Testis (tissue), 3 donors: ENCODE measurements around the gene SMIM17. TPM values are rescaled to one million over a fixed set of nuclear protein-coding genes. Genes with fewer than 3 reads are reported as not detected.

Experiments
- DNase-seq: peaks from one replicate; pipeline ENCODE4 v3.0.0-alpha.2; 2019
- H3K27ac ChIP-seq, 2 donors: fragments of 200-600 bp; sonication (generic); one replicate each; pipeline ENCODE4 v1.5.1; 2019
- H3K27me3 ChIP-seq: fragments of 200-600 bp; sonication (generic); one replicate; pipeline ENCODE4 v1.5.1; 2019
- H3K36me3 ChIP-seq: fragments of 200-600 bp; sonication (generic); one replicate; pipeline ENCODE4 v1.5.1; 2017; ENCODE audit warnings: low read depth; ENCODE audit errors: missing control alignments
- H3K4me1 ChIP-seq: fragments of 200-600 bp; sonication (generic); one replicate; pipeline ENCODE4 v1.5.1; 2019
- H3K4me3 ChIP-seq, 2 donors: fragments of 200-600 bp; sonication (generic); one replicate each; pipeline ENCODE4 v1.5.1; 2017 to 2019
- H3K9me3 ChIP-seq: fragments of 200-600 bp; sonication (generic); one replicate; pipeline ENCODE4 v1.5.1; 2017
- POLR2A ChIP-seq: fragments of 450-650 bp; IDR thresholded peaks from one replicate; pipeline ENCODE4 v1.6.1; 2017; ENCODE audit warnings: antibody characterized with exemption, mild to moderate bottlenecking, moderate library complexity
- WGBS, 2 donors: methylation state at CpG; one replicate each; pipeline ENCODE4 v1.1.5; 2018; 5-methylcytosine and 5-hydroxymethylcytosine counted together
- intact Hi-C: fragments of 100-400 bp; cut with DNase I; formaldehyde crosslinking; loops from one replicate; pipeline ENCODE4 v1.15.1; 2023; ENCODE audit warnings: low total_unique reads
- polyA plus RNA-seq: library from polyadenylated mRNA; stranded (reverse); fragments of 350-450 nt; fragmentation: Illumina TruSeq; extraction: RNeasy Lipid Tissue Mini Kit (QIAGEN cat#74804); gene quantifications from one replicate; pipeline ENCODE4 v1.2.3, GENCODE V29; 2014; ENCODE audit warnings: low read depth, low replicate concordance; ENCODE audit not compliant: insufficient read depth
- total RNA-seq, 2 donors: library from RNA; depleted of rRNA; stranded (reverse); fragments of >200 nt; gene quantifications; one replicate each; pipeline ENCODE4 v1.2.3, GENCODE V29; 2016
- TF ChIP-seq, protein P1 (sequence below), 3 experiments: fragments of 450-650 bp in 2 of 3; fragments of 200-600 bp in 1 of 3; sonication (generic) in 1 of 3; IDR thresholded peaks; one replicate each; pipeline ENCODE4 v1.5.1; 2016 to 2019; ENCODE audit warnings: antibody characterized with exemption in 3 of 3, mild to moderate bottlenecking in 2 of 3, moderate library complexity in 1 of 3

The SMIM17 gene
- total and polyA plus RNA-seq, 3 donors from 2014 or later: 0.25 to 1.3 (median 0.79) TPM

DNA sequence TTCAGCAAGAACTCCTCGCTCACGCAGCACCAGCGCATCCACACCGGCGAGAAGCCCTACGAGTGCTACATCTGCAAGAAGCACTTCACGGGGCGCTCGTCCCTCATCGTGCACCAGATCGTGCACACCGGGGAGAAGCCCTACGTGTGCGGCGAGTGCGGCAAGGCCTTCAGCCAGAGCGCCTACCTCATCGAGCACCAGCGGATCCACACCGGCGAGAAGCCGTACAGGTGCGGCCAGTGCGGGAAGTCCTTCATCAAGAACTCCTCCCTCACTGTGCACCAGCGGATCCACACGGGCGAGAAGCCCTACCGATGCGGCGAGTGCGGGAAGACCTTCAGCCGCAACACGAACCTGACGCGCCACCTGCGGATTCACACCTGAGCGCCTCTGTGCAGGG is 20.6 kb upstream of the SMIM17 start:
- Histone ChIP-seq H3K9me3 (no peaks in the 10 kb centered on the region), H3K27me3 (no peaks in the 10 kb centered on the region), H3K4me1 (no peaks in the 10 kb centered on the region), H3K4me3 (peak overlapping the region; percentile 31 to 38), H3K27ac (no peak overlapping the region), H3K36me3 (no peaks in the 10 kb centered on the region)
- DNase-seq: no peak
- 57 to 81% methylated on average over 3 to 37 of the region's 37 CpGs for WGBS, 2 donors
- TF ChIP-seq POLR2A: no peak
- TF ChIP-seq, protein P1, sequence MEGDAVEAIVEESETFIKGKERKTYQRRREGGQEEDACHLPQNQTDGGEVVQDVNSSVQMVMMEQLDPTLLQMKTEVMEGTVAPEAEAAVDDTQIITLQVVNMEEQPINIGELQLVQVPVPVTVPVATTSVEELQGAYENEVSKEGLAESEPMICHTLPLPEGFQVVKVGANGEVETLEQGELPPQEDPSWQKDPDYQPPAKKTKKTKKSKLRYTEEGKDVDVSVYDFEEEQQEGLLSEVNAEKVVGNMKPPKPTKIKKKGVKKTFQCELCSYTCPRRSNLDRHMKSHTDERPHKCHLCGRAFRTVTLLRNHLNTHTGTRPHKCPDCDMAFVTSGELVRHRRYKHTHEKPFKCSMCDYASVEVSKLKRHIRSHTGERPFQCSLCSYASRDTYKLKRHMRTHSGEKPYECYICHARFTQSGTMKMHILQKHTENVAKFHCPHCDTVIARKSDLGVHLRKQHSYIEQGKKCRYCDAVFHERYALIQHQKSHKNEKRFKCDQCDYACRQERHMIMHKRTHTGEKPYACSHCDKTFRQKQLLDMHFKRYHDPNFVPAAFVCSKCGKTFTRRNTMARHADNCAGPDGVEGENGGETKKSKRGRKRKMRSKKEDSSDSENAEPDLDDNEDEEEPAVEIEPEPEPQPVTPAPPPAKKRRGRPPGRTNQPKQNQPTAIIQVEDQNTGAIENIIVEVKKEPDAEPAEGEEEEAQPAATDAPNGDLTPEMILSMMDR (IDR thresholded peaks at IDR 0.05): no peak
- intact Hi-C loops: no loop called here

DNA sequence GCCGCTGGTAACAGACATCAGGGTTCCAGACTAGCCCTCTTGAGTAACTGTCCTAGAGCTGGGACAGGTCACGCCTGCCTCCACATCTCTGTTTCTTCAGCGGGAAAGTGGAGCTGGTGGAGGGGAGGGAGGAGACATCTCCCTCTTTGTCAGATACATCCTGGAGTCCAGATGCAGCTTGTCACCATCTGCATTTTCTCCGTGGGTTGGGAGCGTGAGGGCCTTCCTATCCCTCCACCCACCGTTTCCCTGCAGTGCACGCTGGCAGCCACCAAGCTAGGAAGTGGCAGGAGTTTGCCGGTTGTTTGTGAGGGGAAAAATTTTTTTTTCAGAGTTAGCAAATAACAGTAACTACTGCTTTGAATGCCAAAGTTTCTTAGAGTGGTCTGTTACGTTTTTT is 20.0 kb upstream of the SMIM17 start:
- 58 to 60% methylated on average over 9 of the region's 9 CpGs for WGBS, 2 donors
- intact Hi-C loops: no loop called here
- no peak overlapping the region for H3K4me3 ChIP-seq
- no peak for DNase-seq
- TF ChIP-seq, protein P1 (IDR thresholded peaks at IDR 0.05): no peak
- TF ChIP-seq POLR2A: no peak
- H3K27ac ChIP-seq: no peak overlapping the region
- H3K9me3 ChIP-seq: no peaks in the 10 kb centered on the region
- H3K4me1 ChIP-seq: no peaks in the 10 kb centered on the region
- H3K36me3 ChIP-seq: no peaks in the 10 kb centered on the region
- no peaks in the 10 kb centered on the region for H3K27me3 ChIP-seq

DNA sequence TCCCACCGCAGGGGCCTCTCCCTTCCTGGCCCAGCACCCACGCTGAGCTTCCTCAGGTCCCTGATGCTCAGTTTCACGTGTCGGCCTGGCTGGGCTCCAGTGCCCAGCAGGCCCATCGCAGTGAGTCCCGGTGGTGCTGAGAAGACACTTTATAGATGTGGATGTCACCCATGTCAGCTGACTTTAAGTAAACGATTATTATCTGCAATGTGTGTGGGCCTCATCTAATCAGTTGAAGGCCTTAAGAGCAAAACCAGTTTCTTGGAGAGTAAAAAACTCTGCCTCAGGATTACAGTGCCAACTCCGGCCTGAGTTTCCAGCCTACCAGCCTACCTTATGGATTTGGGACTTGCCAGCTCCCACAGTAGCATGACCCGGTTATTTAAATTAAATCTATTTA is 17.3 kb upstream of the SMIM17 start:
- no peak for TF ChIP-seq POLR2A
- H3K27me3 ChIP-seq: no peaks in the 10 kb centered on the region
- DNase-seq: no peak
- no peaks in the 10 kb centered on the region for H3K9me3 ChIP-seq
- H3K4me3 ChIP-seq: no peak overlapping the region
- intact Hi-C loops: no loop called here
- H3K27ac ChIP-seq: no peak overlapping the region
- WGBS, 2 donors: 92 to 93% methylated on average over 9 of the region's 9 CpGs
- H3K36me3 ChIP-seq: no peaks in the 10 kb centered on the region
- H3K4me1 ChIP-seq: no peaks in the 10 kb centered on the region

DNA sequence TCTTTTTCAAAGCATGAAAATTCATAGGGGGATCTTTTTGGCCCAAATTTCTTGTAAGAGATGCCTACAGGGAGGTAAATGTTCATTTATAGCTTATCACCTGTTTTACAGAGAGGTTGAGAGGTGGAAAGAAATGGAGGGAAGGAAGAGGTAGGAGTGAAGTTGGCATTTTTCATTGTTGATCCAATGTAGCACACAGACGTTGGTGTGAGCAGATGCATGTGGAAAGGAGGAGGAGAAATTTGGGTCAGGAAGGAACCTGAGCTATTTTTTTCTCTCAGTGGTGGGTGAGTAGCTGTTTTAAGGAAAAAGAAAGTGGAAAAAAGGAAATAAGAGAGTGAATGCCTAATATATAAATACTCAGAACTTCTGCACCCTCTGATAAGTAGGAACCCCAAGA is 9.9 kb upstream of the SMIM17 start:
- Histone ChIP-seq H3K27ac (no peak overlapping the region), H3K4me1 (no peaks in the 10 kb centered on the region), H3K27me3 (no peaks in the 10 kb centered on the region), H3K36me3 (no peaks in the 10 kb centered on the region), H3K9me3 (no peaks in the 10 kb centered on the region), H3K4me3 (no peak overlapping the region)
- 30 to 44% methylated on average over 1 of the region's 1 CpG for WGBS, 2 donors
- intact Hi-C loops: no loop called here
- TF ChIP-seq, protein P1 (IDR thresholded peaks at IDR 0.05): no peak
- no peak for TF ChIP-seq POLR2A
- no peak for DNase-seq

DNA sequence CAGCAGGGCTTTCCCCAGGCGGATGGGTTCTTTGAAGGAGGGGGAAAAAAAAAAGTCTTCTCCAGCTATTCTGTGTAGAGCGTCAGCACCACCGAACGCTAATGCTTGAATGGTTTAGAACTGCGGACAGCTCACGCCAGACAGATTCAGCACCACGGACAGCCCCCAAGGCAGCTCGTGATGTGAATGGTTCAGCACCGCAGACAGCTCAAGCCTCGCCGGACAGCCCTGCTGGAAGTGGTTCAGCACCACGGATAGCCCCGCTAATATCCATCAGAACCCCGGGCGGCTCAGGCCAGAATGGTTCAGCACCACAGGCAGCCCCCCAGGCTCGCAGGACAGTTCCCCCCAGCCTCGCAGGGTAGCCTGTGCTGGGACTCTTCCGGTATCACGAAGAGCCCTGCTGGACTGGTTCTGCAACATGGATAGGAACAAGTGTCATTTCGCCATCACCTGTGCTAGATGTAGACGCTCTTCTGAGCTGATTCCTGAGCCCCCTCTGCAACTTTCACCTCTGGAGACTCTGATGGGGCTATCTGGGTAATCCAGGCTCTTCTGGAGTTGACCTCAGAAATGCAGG is 4.9 kb upstream of the SMIM17 start:
- intact Hi-C loops: no loop called here
- Histone ChIP-seq H3K36me3 (no peaks in the 10 kb centered on the region), H3K4me3 (no peak overlapping the region), H3K4me1 (no peaks in the 10 kb centered on the region), H3K9me3 (no peaks in the 10 kb centered on the region), H3K27ac (no peak overlapping the region), H3K27me3 (no peaks in the 10 kb centered on the region)
- 8 to 12% methylated on average over 5 to 21 of the region's 21 CpGs for WGBS, 2 donors
- TF ChIP-seq, protein P1 (IDR thresholded peaks at IDR 0.05): no peak
- no peak for TF ChIP-seq POLR2A
- peak; percentile 97 for DNase-seq
